Measurements from ENCODE around the gene PIM1. TPM values are rescaled to one million over a fixed set of nuclear protein-coding genes. Genes with fewer than 3 reads are reported as not detected.

PIM1 gene
- total and polyA plus RNA-seq, 10 of the 15 experiments (the other 5 are each of a cell fraction or from before 2014, with no cell fraction given): 0.66 to 33.9 (median 10.2) TPM

DNA sequence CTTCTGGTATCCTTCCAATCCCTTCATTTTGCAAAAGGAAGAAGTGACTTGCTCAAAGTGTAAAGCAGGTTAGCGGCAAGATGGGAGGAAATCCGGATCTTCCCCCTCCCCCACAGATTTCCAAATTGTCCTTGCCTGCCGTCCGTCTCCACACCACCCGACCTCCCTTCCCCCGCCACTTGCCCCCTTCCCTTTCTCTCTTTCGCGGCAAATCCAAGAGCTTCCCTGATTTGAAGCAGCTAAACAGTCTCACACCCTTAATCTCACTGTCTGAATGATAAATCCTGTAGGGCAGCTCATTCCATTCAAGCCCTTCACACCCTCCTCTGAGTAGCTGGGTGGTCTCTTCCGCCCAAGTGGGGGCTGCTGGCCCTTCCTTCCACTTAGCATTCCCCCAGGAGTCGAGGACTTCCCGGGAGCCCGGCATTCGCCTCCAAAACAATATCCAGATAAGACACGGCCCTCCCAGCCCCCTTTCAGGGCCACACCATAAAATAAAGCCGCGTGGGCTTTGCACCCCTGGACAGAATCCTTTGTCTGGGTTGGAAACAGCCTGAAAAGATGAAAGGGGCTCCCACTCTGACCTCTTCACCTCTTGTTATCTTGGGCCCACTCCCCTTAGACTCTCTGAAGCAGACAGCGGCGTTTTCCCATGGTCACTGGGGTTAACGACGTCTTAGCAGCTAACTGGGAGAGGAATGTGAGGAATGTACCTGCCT, 44.0 kb upstream of the PIM1 start:
- ChIA-PET RAD21 (ENCODE audit: unreplicated experiment) (interaction anchor here (1.4 kb wide), 1 partner anchor 108 kb away, joined by 3 read pairs; no protein-coding TSS in a partner anchor), CTCF (interaction anchor here (0.7 kb wide), 2 partner anchors 15 to 44 kb away, joined by 3 read pairs; partner anchors contain the start of gene PIM1), POLR2A (no interaction called here), SMC1A (ENCODE audit: uncharacterized antibody, unreplicated experiment) (interaction anchor here (1.5 kb wide), 1 partner anchor 45 kb away, joined by 4 read pairs; no protein-coding TSS in a partner anchor)
- Histone ChIP-seq H3K4me1 (ENCODE audit: control insufficient read depth, insufficient read depth, low read length) (peaks cover 15% of the 10 kb centered on the region; the same call in 1 of the 2 replicates), H3K9ac (ENCODE audit: control insufficient read depth, insufficient read depth, low read length) (no peak overlapping the region), H3K27me3 (replicated peaks in 1 of 2; ENCODE audit: control insufficient read depth in 2 of 2, insufficient read depth in 2 of 2, low read length in 1 of 2) (no peaks in the 10 kb centered on the region), H4K20me1 (ENCODE audit: control insufficient read depth, insufficient read depth) (no peaks in the 10 kb centered on the region), H3K4me2 (ENCODE audit: control insufficient read depth, insufficient read depth) (no peak overlapping the region), H3K36me3 (ENCODE audit: control insufficient read depth in 2 of 2, insufficient read depth in 2 of 2, low read length in 1 of 2) (no peaks in the 10 kb centered on the region), H3K79me2 (ENCODE audit: control insufficient read depth, insufficient read depth, low read length) (no peaks in the 10 kb centered on the region), H3K9me3 (replicated peaks; ENCODE audit: control insufficient read depth, insufficient read depth, low read length) (no peaks in the 10 kb centered on the region), H3K4me3 (no peak overlapping the region), H2AFZ (ENCODE audit: control insufficient read depth, low read depth, low read length) (no peak overlapping the region), H3K27ac (ENCODE audit: control insufficient read depth, insufficient read depth) (no peak overlapping the region)
- no TSS peak for BruUV-seq (replicated peaks)
- intact Hi-C loops (cut with micrococcal nuclease; ENCODE audit: unreplicated experiment) (no loop called here), in situ Hi-C loops (cut with MboI) (no loop called here)
- ATAC-seq (no peak), FAIRE-seq (no peak), DNase-seq (ENCODE audit: low read depth, low spot score) (no peak)
- WGBS (ENCODE audit: insufficient coverage, insufficient replicate concordance, low lambda C conversion rate, missing lambda C conversion rate): 47% methylated on average over 17 of the region's 20 CpGs
- TF ChIP-seq RELA (IDR thresholded peaks at IDR 0.05; ENCODE audit: borderline replicate concordance, partially characterized antibody) (no peak), LARP7 (IDR thresholded peaks at IDR 0.05) (no peak), KDM1A (IDR thresholded peaks at IDR 0.05; ENCODE audit: borderline replicate concordance) (no peak), EGR1 (IDR thresholded peaks at IDR 0.05; ENCODE audit: borderline replicate concordance in 1 of 2, low read depth in 2 of 2, low read length in 2 of 2) (no peak)

DNA sequence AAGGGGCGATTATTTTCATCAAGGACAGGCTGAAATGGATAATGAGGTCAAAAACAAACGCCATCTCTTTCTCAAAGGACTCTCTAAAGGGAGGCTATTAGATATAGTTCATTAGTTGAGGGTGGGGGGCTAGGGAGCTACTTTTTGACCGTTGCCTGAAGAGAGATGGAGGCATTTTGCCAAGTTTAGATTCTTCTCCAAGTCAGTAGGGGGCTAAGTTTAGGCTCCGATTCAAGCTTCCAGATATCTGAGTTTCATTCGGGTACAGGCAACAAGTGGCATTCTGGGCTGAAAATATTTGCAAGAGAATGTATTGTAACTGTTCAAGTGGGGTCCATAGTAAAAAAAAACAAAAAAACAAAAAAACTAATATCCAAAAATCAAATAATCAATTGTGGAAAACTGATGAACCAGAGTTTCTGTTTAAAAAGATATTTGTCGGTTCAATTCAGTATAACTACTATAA, 43.4 kb upstream of the PIM1 start:
- no TSS peak for BruUV-seq (replicated peaks)
- Histone ChIP-seq H3K4me2 (ENCODE audit: control insufficient read depth, insufficient read depth) (no peak overlapping the region), H3K9me3 (replicated peaks; ENCODE audit: control insufficient read depth, insufficient read depth, low read length) (no peaks in the 10 kb centered on the region), H3K79me2 (ENCODE audit: control insufficient read depth, insufficient read depth, low read length) (no peaks in the 10 kb centered on the region), H3K9ac (ENCODE audit: control insufficient read depth, insufficient read depth, low read length) (no peak overlapping the region), H3K27me3 (replicated peaks in 1 of 2; ENCODE audit: control insufficient read depth in 2 of 2, insufficient read depth in 2 of 2, low read length in 1 of 2) (no peaks in the 10 kb centered on the region), H3K36me3 (ENCODE audit: control insufficient read depth in 2 of 2, insufficient read depth in 2 of 2, low read length in 1 of 2) (no peaks in the 10 kb centered on the region), H3K27ac (ENCODE audit: control insufficient read depth, insufficient read depth) (no peak overlapping the region), H2AFZ (ENCODE audit: control insufficient read depth, low read depth, low read length) (no peak overlapping the region), H4K20me1 (ENCODE audit: control insufficient read depth, insufficient read depth) (no peaks in the 10 kb centered on the region), H3K4me1 (ENCODE audit: control insufficient read depth, insufficient read depth, low read length) (peaks cover 15% of the 10 kb centered on the region; the same call in 1 of the 2 replicates), H3K4me3 (no peak overlapping the region)
- ATAC-seq (no peak), DNase-seq (ENCODE audit: low read depth, low spot score) (no peak), FAIRE-seq (no peak)
- CTCF ChIA-PET: interaction anchor here (0.7 kb wide), 2 partner anchors 16 to 44 kb away, joined by 3 read pairs; partner anchors contain the start of gene PIM1
- POLR2A ChIA-PET: no interaction called here
- intact Hi-C loops (cut with micrococcal nuclease; ENCODE audit: unreplicated experiment) (no loop called here), in situ Hi-C loops (cut with MboI) (no loop called here)
- RAD21 ChIA-PET (ENCODE audit: unreplicated experiment): interaction anchor here (1.4 kb wide), 1 partner anchor 108 kb away, joined by 3 read pairs; no protein-coding TSS in a partner anchor
- WGBS (ENCODE audit: insufficient coverage, insufficient replicate concordance, low lambda C conversion rate, missing lambda C conversion rate): 61% methylated on average over 6 of the region's 6 CpGs
- TF ChIP-seq, protein P1, sequence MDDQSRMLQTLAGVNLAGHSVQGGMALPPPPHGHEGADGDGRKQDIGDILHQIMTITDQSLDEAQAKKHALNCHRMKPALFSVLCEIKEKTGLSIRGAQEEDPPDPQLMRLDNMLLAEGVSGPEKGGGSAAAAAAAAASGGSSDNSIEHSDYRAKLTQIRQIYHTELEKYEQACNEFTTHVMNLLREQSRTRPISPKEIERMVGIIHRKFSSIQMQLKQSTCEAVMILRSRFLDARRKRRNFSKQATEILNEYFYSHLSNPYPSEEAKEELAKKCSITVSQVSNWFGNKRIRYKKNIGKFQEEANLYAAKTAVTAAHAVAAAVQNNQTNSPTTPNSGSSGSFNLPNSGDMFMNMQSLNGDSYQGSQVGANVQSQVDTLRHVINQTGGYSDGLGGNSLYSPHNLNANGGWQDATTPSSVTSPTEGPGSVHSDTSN (IDR thresholded peaks at IDR 0.05; ENCODE audit: insufficient replicate concordance, low read depth, low read length): no peak
- no peak for TF ChIP-seq ZSCAN29 (IDR thresholded peaks at IDR 0.05)
- no peak for TF ChIP-seq BACH1 (IDR thresholded peaks at IDR 0.05; ENCODE audit: borderline replicate concordance)
- SMC1A ChIA-PET (ENCODE audit: uncharacterized antibody, unreplicated experiment): interaction anchor here (1.5 kb wide), 1 partner anchor 45 kb away, joined by 4 read pairs; no protein-coding TSS in a partner anchor
